KG1 (cell line): Measurements from ENCODE around the gene INPP5D.
"Not testable (repeated sequence)": the region's sequence is repeated elsewhere in the genome, so short reads cannot be mapped to it uniquely, and the experiment has no call there.

Experiments
- DNase-seq: peaks from one replicate; lab custom pipeline; 2025; lab: John Stamatoyannopoulos, UW

Gene INPP5D

GRCh38 chr2:233059797-233060500 is at the start of gene INPP5D:
Gene INPP5D, plus strand, starts transcription at chr2:233060342. Its CDS starts 137 bp downstream, at chr2:233060479.
- DNase-seq = peak; percentile 92

- no peak for DNase-seq
Measured at GRCh38 chr2:233010569-233011267, 49.4 kb upstream of the INPP5D start.

GRCh38 chr2:233011268-233011650 is 48.9 kb upstream of the INPP5D start:
- no peak for DNase-seq

GRCh38 chr2:233011702-233012131 is 48.4 kb upstream of the INPP5D start:
- no peak for DNase-seq

- no peak for DNase-seq
Measured at GRCh38 chr2:233012301-233012971, 47.7 kb upstream of the INPP5D start.

- no peak for DNase-seq
Measured at GRCh38 chr2:233013027-233013461, 47.1 kb upstream of the INPP5D start, which contains the start of gene NGEF. Gene NGEF, minus strand, starts transcription at chr2:233013256. Its CDS starts 38,366 bp downstream, at chr2:232974890.

GRCh38 chr2:233013650-233014049 is 46.5 kb upstream of the INPP5D start:
- no peak for DNase-seq

GRCh38 chr2:233015019-233015645 is 45.0 kb upstream of the INPP5D start:
- no peak for DNase-seq

- no peak for DNase-seq
Measured at GRCh38 chr2:233017947-233018346, 42.2 kb upstream of the INPP5D start.

GRCh38 chr2:233019610-233020009 is 40.5 kb upstream of the INPP5D start:
- DNase-seq = not testable (repeated sequence)

- DNase-seq = no peak
Measured at GRCh38 chr2:233020454-233020853, 39.7 kb upstream of the INPP5D start.

GRCh38 chr2:233021771-233022170 is 38.4 kb upstream of the INPP5D start:
- DNase-seq = no peak

- no peak for DNase-seq
Measured at GRCh38 chr2:233022561-233022960, 37.6 kb upstream of the INPP5D start.

- DNase-seq = no peak
Measured at GRCh38 chr2:233023007-233023760, 37.0 kb upstream of the INPP5D start.

- no peak for DNase-seq
Measured at GRCh38 chr2:233023761-233024410, 36.3 kb upstream of the INPP5D start.

- DNase-seq = no peak
Measured at GRCh38 chr2:233025706-233026105, 34.4 kb upstream of the INPP5D start.

GRCh38 chr2:233026198-233026813 is 33.8 kb upstream of the INPP5D start:
- DNase-seq = no peak

GRCh38 chr2:233029321-233029720 is 30.8 kb upstream of the INPP5D start:
- no peak for DNase-seq

- DNase-seq = no peak
Measured at GRCh38 chr2:233031556-233032500, 28.3 kb upstream of the INPP5D start.
